MM.1S (cell line): ENCODE data around the gene AKR1B15.

ENCODE experiments used
- DNase-seq: peaks from one replicate; pipeline ENCODE4 v3.0.0-alpha.2; 2015
- H2AFZ ChIP-seq: fragments of 300-600 bp; sonication (generic); 2 replicates; pipeline ENCODE4 v1.6.0; 2016; ENCODE audit warnings: antibody characterized with exemption, low read length
- H3F3A ChIP-seq: fragments of 300-600 bp; sonication (generic); 2 replicates; pipeline ENCODE4 v1.6.1; 2016; ENCODE audit warnings: mild to moderate bottlenecking, antibody characterized with exemption, low read length, moderate library complexity, mixed read lengths; ENCODE audit not compliant: insufficient read depth
- H3K27ac ChIP-seq: fragments of 300-600 bp; sonication (generic); 2 replicates; pipeline ENCODE4 v1.5.1; 2016; ENCODE audit warnings: mild to moderate bottlenecking, low read length
- H3K27me3 ChIP-seq: fragments of 300-600 bp; sonication (generic); replicated peaks from 2 replicates; pipeline ENCODE4 v1.6.0; 2016; ENCODE audit warnings: low read length; ENCODE audit not compliant: insufficient read depth
- H3K36me3 ChIP-seq: fragments of 300-600 bp; sonication (generic); replicated peaks from 2 replicates; pipeline ENCODE4 v1.6.1; 2016; ENCODE audit warnings: mild to moderate bottlenecking, low read length, mixed read lengths; ENCODE audit not compliant: insufficient read depth
- H3K4me1 ChIP-seq: fragments of 300-600 bp; sonication (generic); 2 replicates; pipeline ENCODE4 v1.6.1; 2016; ENCODE audit warnings: low read length, mixed read lengths
- H3K4me2 ChIP-seq: fragments of 300-600 bp; sonication (generic); 2 replicates; pipeline ENCODE4 v1.6.0; 2016; ENCODE audit warnings: low read depth, low read length
- H3K4me3 ChIP-seq: fragments of 300-600 bp; sonication (generic); 2 replicates; pipeline ENCODE4 v1.5.1; 2016; ENCODE audit warnings: low read length, mixed read lengths
- H3K79me2 ChIP-seq: fragments of 300-600 bp; sonication (generic); 2 replicates; pipeline ENCODE4 v1.6.1; 2016; ENCODE audit warnings: mixed run types, low read length, mixed read lengths
- H3K9ac ChIP-seq: fragments of 300-600 bp; sonication (generic); 2 replicates; pipeline ENCODE4 v1.6.1; 2016; ENCODE audit warnings: low read length, mixed read lengths
- H3K9me2 ChIP-seq: fragments of 300-600 bp; sonication (generic); replicated peaks from 2 replicates; pipeline ENCODE4 v1.6.1; 2016; ENCODE audit warnings: mild to moderate bottlenecking, low read length, mixed read lengths; ENCODE audit not compliant: insufficient read depth
- H3K9me3 ChIP-seq: fragments of 300-600 bp; sonication (generic); replicated peaks from 2 replicates; pipeline ENCODE4 v1.6.1; 2016; ENCODE audit warnings: mild to moderate bottlenecking, low read length, mixed read lengths; ENCODE audit not compliant: insufficient read depth
- H4K20me1 ChIP-seq: fragments of 300-600 bp; sonication (generic); 2 replicates; pipeline ENCODE4 v1.6.1; 2016; ENCODE audit warnings: mild to moderate bottlenecking, low read length, moderate library complexity, mixed read lengths; ENCODE audit not compliant: insufficient read depth
- EZH2 ChIP-seq: fragments of 300-600 bp; sonication (generic); optimal IDR thresholded peaks from 2 replicates; pipeline ENCODE3; 2017; ENCODE audit warnings: low read depth, mild to moderate bottlenecking, antibody characterized with exemption, low read length, mixed read lengths
- EZH2phosphoT487 ChIP-seq: fragments of 300-600 bp; sonication (generic); IDR thresholded peaks from 2 replicates; pipeline ENCODE4 v1.6.1; 2018; ENCODE audit warnings: antibody characterized with exemption, low read length
- TF ChIP-seq, protein P1 (sequence below): fragments of 300-600 bp; sonication (generic); IDR thresholded peaks from 2 replicates; pipeline ENCODE4 v1.5.1; 2016; ENCODE audit warnings: antibody characterized with exemption, low read length, mixed read lengths

AKR1B15 gene

DNA sequence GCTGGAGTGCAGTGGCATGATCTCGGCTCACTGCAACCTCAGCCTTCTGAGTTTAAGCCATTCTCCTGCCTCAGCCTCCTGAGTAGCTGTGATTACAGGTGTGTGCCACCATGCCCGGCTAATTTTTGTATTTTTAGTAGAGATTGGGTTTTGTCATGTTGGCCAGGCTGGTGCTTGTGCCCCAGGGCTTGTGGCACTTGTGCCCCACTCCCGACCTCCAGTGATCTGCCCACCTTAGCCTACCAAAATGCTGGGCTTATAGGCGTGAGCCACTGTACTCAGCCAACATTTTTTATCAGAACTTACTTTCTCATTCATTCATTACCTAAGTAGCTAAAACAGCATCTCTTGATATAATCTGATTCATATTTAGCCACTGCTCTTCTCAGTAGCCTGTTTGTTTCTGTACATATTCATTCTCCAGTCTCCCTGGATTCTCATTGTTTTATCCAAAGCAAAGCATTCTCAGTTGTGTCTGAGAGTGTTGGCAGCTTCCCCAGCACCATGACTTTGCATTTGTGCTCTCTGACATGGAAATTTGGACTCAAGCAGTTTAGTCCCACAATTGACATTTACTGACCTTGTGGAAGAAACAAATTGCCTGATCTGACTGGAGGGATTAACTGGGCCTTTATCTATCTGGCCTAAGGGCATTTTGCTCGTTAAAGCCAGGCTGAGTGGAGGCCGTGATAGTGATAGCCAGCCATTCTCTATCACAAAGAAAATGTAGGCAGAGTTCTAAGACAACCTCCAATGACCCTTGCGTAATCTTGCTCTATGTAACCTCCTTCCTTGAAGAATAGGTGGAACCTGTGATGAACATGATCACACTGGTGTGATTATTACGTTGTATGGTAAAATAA is 44.9 kb downstream of the AKR1B15 start:
- Histone ChIP-seq H3K79me2 (no peaks in the 10 kb centered on the region), H3F3A (no peaks in the 10 kb centered on the region), H3K4me3 (no peak overlapping the region), H2AFZ (no peak overlapping the region), H3K9me2 (no peaks in the 10 kb centered on the region), H3K9me3 (no peaks in the 10 kb centered on the region), H3K27ac (no peak overlapping the region), H3K4me2 (no peak overlapping the region), H4K20me1 (no peaks in the 10 kb centered on the region), H3K27me3 (no peaks in the 10 kb centered on the region), H3K4me1 (no peaks in the 10 kb centered on the region), H3K36me3 (no peaks in the 10 kb centered on the region), H3K9ac (no peak overlapping the region)
- DNase-seq: no peak
- TF ChIP-seq, protein P1, sequence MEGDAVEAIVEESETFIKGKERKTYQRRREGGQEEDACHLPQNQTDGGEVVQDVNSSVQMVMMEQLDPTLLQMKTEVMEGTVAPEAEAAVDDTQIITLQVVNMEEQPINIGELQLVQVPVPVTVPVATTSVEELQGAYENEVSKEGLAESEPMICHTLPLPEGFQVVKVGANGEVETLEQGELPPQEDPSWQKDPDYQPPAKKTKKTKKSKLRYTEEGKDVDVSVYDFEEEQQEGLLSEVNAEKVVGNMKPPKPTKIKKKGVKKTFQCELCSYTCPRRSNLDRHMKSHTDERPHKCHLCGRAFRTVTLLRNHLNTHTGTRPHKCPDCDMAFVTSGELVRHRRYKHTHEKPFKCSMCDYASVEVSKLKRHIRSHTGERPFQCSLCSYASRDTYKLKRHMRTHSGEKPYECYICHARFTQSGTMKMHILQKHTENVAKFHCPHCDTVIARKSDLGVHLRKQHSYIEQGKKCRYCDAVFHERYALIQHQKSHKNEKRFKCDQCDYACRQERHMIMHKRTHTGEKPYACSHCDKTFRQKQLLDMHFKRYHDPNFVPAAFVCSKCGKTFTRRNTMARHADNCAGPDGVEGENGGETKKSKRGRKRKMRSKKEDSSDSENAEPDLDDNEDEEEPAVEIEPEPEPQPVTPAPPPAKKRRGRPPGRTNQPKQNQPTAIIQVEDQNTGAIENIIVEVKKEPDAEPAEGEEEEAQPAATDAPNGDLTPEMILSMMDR: no peak
- TF ChIP-seq EZH2 (no peak), EZH2phosphoT487 (no peak)

GRCh38 chr7:134594877-134595276 is 46.0 kb downstream of the AKR1B15 start:
- H3F3A ChIP-seq: no peaks in the 10 kb centered on the region
- no peaks in the 10 kb centered on the region for H3K9me2 ChIP-seq
- no peaks in the 10 kb centered on the region for H3K9me3 ChIP-seq
- TF ChIP-seq, protein P1: no peak
- TF ChIP-seq EZH2 (no peak), EZH2phosphoT487 (no peak)
- H3K36me3 ChIP-seq: no peaks in the 10 kb centered on the region
- H3K9ac ChIP-seq: no peak overlapping the region
- H3K4me3 ChIP-seq: no peak overlapping the region
- no peak overlapping the region for H3K4me2 ChIP-seq
- no peaks in the 10 kb centered on the region for H3K4me1 ChIP-seq
- H3K27me3 ChIP-seq: no peaks in the 10 kb centered on the region
- no peak for DNase-seq
- no peak overlapping the region for H2AFZ ChIP-seq
- no peaks in the 10 kb centered on the region for H4K20me1 ChIP-seq
- H3K79me2 ChIP-seq: no peaks in the 10 kb centered on the region
- H3K27ac ChIP-seq: no peak overlapping the region

DNA sequence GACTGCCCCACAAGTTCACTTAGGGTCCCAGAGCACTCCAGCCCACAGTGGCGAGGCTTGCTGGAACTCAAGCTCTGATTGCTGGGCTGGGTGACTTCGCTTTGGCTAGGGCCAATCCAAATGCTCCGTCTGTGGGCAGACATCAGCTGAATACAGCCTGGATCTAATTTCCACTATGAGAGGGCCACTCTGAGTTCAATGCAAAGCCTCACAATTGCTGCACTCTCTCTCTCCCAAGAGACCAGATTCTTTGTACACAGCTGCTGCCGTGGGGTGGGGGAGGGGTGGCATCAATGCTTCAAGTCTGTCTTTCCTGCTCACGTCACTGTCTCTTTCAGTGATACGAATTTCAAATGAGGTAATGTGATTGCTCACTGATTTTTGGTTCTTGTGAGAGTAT is 50.5 kb downstream of the AKR1B15 start:
- H3F3A ChIP-seq: no peaks in the 10 kb centered on the region
- H4K20me1 ChIP-seq: no peaks in the 10 kb centered on the region
- H3K9me3 ChIP-seq: no peaks in the 10 kb centered on the region
- no peak for DNase-seq
- TF ChIP-seq, protein P1: no peak
- TF ChIP-seq EZH2phosphoT487 (no peak), EZH2 (no peak)
- no peaks in the 10 kb centered on the region for H3K9me2 ChIP-seq
- H3K27ac ChIP-seq: no peak overlapping the region
- H3K27me3 ChIP-seq: no peaks in the 10 kb centered on the region
- no peak overlapping the region for H3K4me3 ChIP-seq
- H3K9ac ChIP-seq: no peak overlapping the region
- H2AFZ ChIP-seq: no peak overlapping the region
- no peak overlapping the region for H3K4me2 ChIP-seq
- H3K4me1 ChIP-seq: no peaks in the 10 kb centered on the region
- no peaks in the 10 kb centered on the region for H3K79me2 ChIP-seq
- no peaks in the 10 kb centered on the region for H3K36me3 ChIP-seq
